ENCODE results near the gene PCDHA11. TPM values are rescaled to one million over a fixed set of nuclear protein-coding genes. Genes with fewer than 3 reads are reported as not detected.

The PCDHA11 gene
- total RNA-seq, 1 donor from 2014 or later = 80.4 TPM

Other genes with a start within 250 kb of the PCDHA11 start
- 3.8 TPM for gene CD14, start 235.8 kb upstream of the PCDHA11 start, total RNA-seq
- gene TMCO6, start 229.5 kb upstream of the PCDHA11 start, total RNA-seq = 18.2 TPM
- gene NDUFA2, start 221.3 kb upstream of the PCDHA11 start, total RNA-seq = 24.4 TPM
- 94.2 TPM for gene IK, start 221.1 kb upstream of the PCDHA11 start, total RNA-seq
- gene WDR55, start 204.1 kb upstream of the PCDHA11 start, total RNA-seq = 16.0 TPM
- gene DND1, start 195.4 kb upstream of the PCDHA11 start, total RNA-seq = 1.3 TPM
- gene HARS1, start 177.6 kb upstream of the PCDHA11 start, total RNA-seq = 89.5 TPM
- 47.9 TPM for gene HARS2, start 177.5 kb upstream of the PCDHA11 start, total RNA-seq
- gene ZMAT2, start 168.5 kb upstream of the PCDHA11 start, total RNA-seq = 41.9 TPM
- 9.1 TPM for gene PCDHA1, start 82.8 kb upstream of the PCDHA11 start, total RNA-seq
- gene PCDHA2, start 74.1 kb upstream of the PCDHA11 start, total RNA-seq = 20.3 TPM
- gene PCDHA3, start 67.9 kb upstream of the PCDHA11 start, total RNA-seq = 32.6 TPM
- 29.7 TPM for gene PCDHA4, start 61.9 kb upstream of the PCDHA11 start, total RNA-seq
- 23.2 TPM for gene PCDHA5, start 47.3 kb upstream of the PCDHA11 start, total RNA-seq
- gene PCDHA6, start 41.0 kb upstream of the PCDHA11 start, total RNA-seq = 46.3 TPM
- gene PCDHA7, start 34.7 kb upstream of the PCDHA11 start, total RNA-seq = 47.0 TPM
- 25.7 TPM for gene PCDHA8, start 27.8 kb upstream of the PCDHA11 start, total RNA-seq
- gene PCDHA9, start 20.6 kb upstream of the PCDHA11 start, total RNA-seq = 42.6 TPM
- 42.3 TPM for gene PCDHA10, start 13.1 kb upstream of the PCDHA11 start, total RNA-seq
- 40.4 TPM for gene PCDHA12, start 6.4 kb downstream of the PCDHA11 start, total RNA-seq
- 42.3 TPM for gene PCDHA13, start 13.2 kb downstream of the PCDHA11 start, total RNA-seq
- 66.4 TPM for gene PCDHAC1, start 57.3 kb downstream of the PCDHA11 start, total RNA-seq
- gene PCDHAC2, start 97.5 kb downstream of the PCDHA11 start, total RNA-seq = 55.1 TPM
- gene PCDHB1, start 182.4 kb downstream of the PCDHA11 start, total RNA-seq = 0.31 TPM
- gene PCDHB2, start 225.7 kb downstream of the PCDHA11 start, total RNA-seq = 20.3 TPM
- 24.7 TPM for gene PCDHB3, start 231.5 kb downstream of the PCDHA11 start, total RNA-seq

Measured in parietal lobe (tissue), 1 donor.